GM18907 (cell line): ENCODE data around the gene PAX2.

Experiments
- ATAC-seq: cut with Tn5 transposase; IDR thresholded peaks from one replicate; pipeline ENCODE4 v1.9.1; 2021; ENCODE audit warnings: mild to moderate bottlenecking, moderate library complexity; ENCODE audit not compliant: unreplicated experiment

PAX2 gene

GRCh38 chr10:100831742-100832141 is 86.4 kb downstream of the PAX2 start:
- ATAC-seq: no peak

- ATAC-seq: no peak
These were observed 90.4 kb downstream of the PAX2 start for GRCh38 chr10:100835810-100836209.

- ATAC-seq: no peak
These were observed 91.5 kb downstream of the PAX2 start for GRCh38 chr10:100836891-100837290.

- no peak for ATAC-seq
These were observed 91.9 kb downstream of the PAX2 start for GRCh38 chr10:100837300-100837699.

- ATAC-seq: no peak
These were observed 93.6 kb downstream of the PAX2 start for GRCh38 chr10:100838986-100839385.

- ATAC-seq: no peak
These were observed 96.1 kb downstream of the PAX2 start for GRCh38 chr10:100841528-100841927.

DNA sequence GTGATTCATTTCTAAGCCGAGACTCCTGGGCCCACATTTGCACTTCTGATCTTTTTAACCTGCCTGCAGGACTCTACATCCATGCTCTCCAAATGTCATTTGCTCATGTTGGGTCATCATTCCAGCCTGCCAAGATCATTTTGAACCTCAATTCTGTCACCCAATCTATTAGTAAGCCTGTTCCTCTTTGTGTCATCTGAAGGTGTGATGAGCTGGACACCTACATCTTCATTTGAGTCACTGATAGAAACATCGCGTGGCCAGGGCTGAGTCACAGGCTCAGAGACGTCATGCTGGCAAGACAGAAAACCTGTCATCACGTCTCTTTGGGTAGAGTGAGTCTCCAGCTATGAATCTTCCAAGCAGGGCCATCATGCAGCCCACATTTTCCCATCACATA is 102.1 kb downstream of the PAX2 start:
- ATAC-seq: no peak

DNA sequence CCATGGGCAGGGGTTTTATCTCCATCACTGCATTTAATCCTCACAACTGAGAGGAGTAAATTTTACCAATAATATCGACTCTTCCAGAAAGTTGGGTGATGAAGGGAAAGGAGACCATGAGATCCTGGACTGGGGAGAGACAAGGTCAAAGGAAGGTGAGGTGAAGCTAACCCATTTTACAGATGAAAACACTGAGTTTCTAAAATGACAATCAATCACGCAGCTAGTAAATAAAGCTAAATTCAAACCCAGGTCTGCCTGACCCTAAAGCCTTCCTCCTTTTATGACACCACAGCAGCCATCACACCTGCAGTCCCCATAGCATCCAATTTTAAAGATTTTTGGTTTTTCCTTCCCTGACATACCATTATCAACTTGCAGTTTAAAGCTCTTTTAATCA is 103.4 kb downstream of the PAX2 start:
- ATAC-seq: no peak

DNA sequence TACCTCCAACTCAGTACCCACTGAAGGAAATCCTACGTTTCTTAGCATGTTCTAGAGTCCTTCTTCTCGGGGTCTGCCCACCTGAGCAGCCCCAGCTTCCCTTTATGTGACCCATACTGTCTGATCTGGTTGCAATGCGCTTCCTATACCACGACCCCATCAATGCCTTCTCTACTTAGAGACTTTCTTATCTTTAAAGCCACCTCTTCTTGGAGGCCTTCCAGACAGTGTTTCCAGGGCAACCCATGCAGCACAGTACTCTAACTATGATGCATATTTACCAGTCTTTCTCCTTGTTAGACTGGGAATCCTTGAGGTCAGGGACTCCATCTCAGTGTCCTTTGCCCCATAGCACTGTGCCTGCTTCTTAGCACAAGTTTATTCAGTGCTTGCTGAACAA is 112.9 kb downstream of the PAX2 start:
- ATAC-seq: no peak

- ATAC-seq: no peak
These were observed 113.5 kb downstream of the PAX2 start for GRCh38 chr10:100858747-100859483.

GRCh38 chr10:100859484-100859763 is 114.0 kb downstream of the PAX2 start:
- ATAC-seq: no peak

DNA sequence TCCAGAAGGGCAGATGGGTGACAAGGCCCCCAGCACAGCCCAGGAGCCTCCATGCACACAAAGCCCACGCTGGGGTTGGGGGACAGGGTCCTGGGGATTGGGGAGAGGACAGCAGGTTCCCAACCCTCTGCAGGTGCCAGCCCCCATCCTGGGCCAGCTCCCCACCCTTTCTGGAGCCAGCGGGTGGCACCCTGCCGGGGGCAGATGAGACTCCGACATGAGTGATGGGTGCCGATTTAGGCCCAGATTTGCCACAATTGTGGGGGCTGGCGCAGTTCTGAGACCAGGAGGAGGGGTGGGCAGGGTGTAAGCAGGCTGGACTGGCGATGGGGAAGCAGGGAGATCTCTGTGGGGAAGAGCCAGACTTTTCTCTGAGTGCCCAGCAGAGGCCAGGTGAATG is 118.1 kb downstream of the PAX2 start:
- ATAC-seq: no peak

- ATAC-seq: no peak
These were observed 118.9 kb downstream of the PAX2 start for GRCh38 chr10:100864036-100864885.

- ATAC-seq: no peak
These were observed 119.6 kb downstream of the PAX2 start for GRCh38 chr10:100864978-100865377.

GRCh38 chr10:100866010-100866409 is 120.6 kb downstream of the PAX2 start:
- no peak for ATAC-seq

GRCh38 chr10:100866575-100867098 is 121.3 kb downstream of the PAX2 start:
- ATAC-seq: no peak

- ATAC-seq: no peak
These were observed 122.0 kb downstream of the PAX2 start for GRCh38 chr10:100867261-100867963.

GRCh38 chr10:100868382-100868781 is 123.0 kb downstream of the PAX2 start:
- no peak for ATAC-seq

GRCh38 chr10:100869399-100869798 is 124.0 kb downstream of the PAX2 start:
- no peak for ATAC-seq

DNA sequence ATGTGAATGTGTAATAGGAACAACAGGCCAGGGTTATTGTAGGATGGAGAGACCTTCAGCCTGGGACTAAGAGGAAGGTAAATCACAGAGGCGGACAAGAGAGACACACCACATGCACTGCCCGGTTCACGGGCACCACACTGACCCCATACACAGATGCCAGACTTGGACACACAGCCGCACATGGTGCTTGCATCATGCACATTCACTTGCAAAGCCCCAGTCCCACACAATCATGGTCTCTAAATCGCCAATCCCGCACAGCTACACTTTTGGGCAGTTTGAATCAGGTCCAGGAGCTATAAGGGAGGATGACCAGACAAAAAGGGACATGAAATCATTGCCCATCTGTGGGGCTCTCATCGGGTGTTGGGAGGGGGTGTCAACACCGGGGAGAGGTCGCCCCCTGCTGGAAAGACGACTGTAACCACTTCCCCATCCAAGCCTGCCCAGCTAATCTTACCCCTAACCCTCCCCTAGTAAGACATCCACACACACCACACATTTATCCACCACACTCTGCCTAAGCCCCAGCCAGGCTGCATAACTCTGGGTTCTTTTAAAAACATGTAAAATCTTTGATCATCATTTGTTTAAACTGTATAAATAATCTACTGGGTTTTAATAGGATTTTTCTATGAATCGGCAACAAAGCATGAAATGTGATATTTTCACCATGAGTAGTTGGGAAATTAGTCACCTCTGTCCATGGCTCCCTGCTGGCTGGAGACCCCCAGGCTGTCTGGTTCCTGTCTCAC is 126.8 kb downstream of the PAX2 start:
- ATAC-seq: no peak
